Measurements from ENCODE around the gene INSR.

INSR gene

GRCh38 chr19:7219056-7219455 is 75.2 kb downstream of the INSR start:
- Histone ChIP-seq H2AFZ (ENCODE audit: low read depth) (no peak overlapping the region), H3K36me3 (ENCODE audit: insufficient read depth) (no peaks in the 10 kb centered on the region), H3K4me3 (IDR thresholded peaks at IDR 0.05; ENCODE audit: insufficient read depth, low read depth, low read length) (no peak overlapping the region), H3K27ac (no peak overlapping the region), H3K9ac (no peak overlapping the region), H3K27me3 (ENCODE audit: insufficient read depth, low read depth) (no peaks in the 10 kb centered on the region), H4K20me1 (ENCODE audit: insufficient read depth) (no peaks in the 10 kb centered on the region), H3K79me2 (ENCODE audit: insufficient read depth, low read depth) (no peaks in the 10 kb centered on the region; the same call in 1 of the 2 replicates), H3K4me2 (no peak overlapping the region), H3K4me1 (ENCODE audit: low read depth, poor library complexity, severe bottlenecking) (peaks cover 34% of the 10 kb centered on the region)
- no peak for TF ChIP-seq CTCF (conservative IDR thresholded peaks at IDR 0.05; ENCODE audit: low read depth, low read length)

GRCh38 chr19:7217861-7218260 is 76.4 kb downstream of the INSR start:
- Histone ChIP-seq H3K4me2 (no peak overlapping the region), H3K4me3 (IDR thresholded peaks at IDR 0.05; ENCODE audit: insufficient read depth, low read depth, low read length) (no peak overlapping the region), H3K79me2 (ENCODE audit: insufficient read depth, low read depth) (no peaks in the 10 kb centered on the region), H3K4me1 (ENCODE audit: low read depth, poor library complexity, severe bottlenecking) (peaks cover 22% of the 10 kb centered on the region), H3K27ac (no peak overlapping the region), H3K36me3 (ENCODE audit: insufficient read depth) (no peaks in the 10 kb centered on the region), H3K9ac (no peak overlapping the region), H3K27me3 (ENCODE audit: insufficient read depth, low read depth) (no peaks in the 10 kb centered on the region), H4K20me1 (ENCODE audit: insufficient read depth) (no peaks in the 10 kb centered on the region), H2AFZ (ENCODE audit: low read depth) (no peak overlapping the region)
- TF ChIP-seq CTCF (conservative IDR thresholded peaks at IDR 0.05; ENCODE audit: low read depth, low read length) = no peak

GRCh38 chr19:7216373-7216902 is 77.8 kb downstream of the INSR start:
- no peaks in the 10 kb centered on the region for H3K36me3 ChIP-seq (ENCODE audit: insufficient read depth)
- no peak overlapping the region for H3K27ac ChIP-seq
- H3K4me2 ChIP-seq = no peak overlapping the region
- no peak overlapping the region for H3K9ac ChIP-seq
- peaks cover 22% of the 10 kb centered on the region for H3K4me1 ChIP-seq (ENCODE audit: low read depth, poor library complexity, severe bottlenecking)
- no peaks in the 10 kb centered on the region for H3K27me3 ChIP-seq (ENCODE audit: insufficient read depth, low read depth)
- H3K79me2 ChIP-seq (ENCODE audit: insufficient read depth, low read depth) = no peaks in the 10 kb centered on the region
- H2AFZ ChIP-seq (ENCODE audit: low read depth) = no peak overlapping the region
- no peak overlapping the region for H3K4me3 ChIP-seq (IDR thresholded peaks at IDR 0.05; ENCODE audit: insufficient read depth, low read depth, low read length)
- no peak for TF ChIP-seq CTCF (conservative IDR thresholded peaks at IDR 0.05; ENCODE audit: low read depth, low read length)
- H4K20me1 ChIP-seq (ENCODE audit: insufficient read depth) = no peaks in the 10 kb centered on the region

- Histone ChIP-seq H3K4me2 (no peak overlapping the region), H3K36me3 (ENCODE audit: insufficient read depth) (no peaks in the 10 kb centered on the region), H3K27ac (no peak overlapping the region), H2AFZ (ENCODE audit: low read depth) (no peak overlapping the region), H3K9ac (no peak overlapping the region), H3K4me1 (ENCODE audit: low read depth, poor library complexity, severe bottlenecking) (peaks cover 16% of the 10 kb centered on the region), H3K79me2 (ENCODE audit: insufficient read depth, low read depth) (no peaks in the 10 kb centered on the region), H3K4me3 (IDR thresholded peaks at IDR 0.05; ENCODE audit: insufficient read depth, low read depth, low read length) (no peak overlapping the region), H3K27me3 (ENCODE audit: insufficient read depth, low read depth) (no peaks in the 10 kb centered on the region), H4K20me1 (ENCODE audit: insufficient read depth) (no peaks in the 10 kb centered on the region)
- no peak for TF ChIP-seq CTCF (conservative IDR thresholded peaks at IDR 0.05; ENCODE audit: low read depth, low read length)
Observed at GRCh38 chr19:7215176-7215575, 79.0 kb downstream of the INSR start.

Measured in KMS-11 (cell line).